ENCODE measurements around the gene DCUN1D2.

The DCUN1D2 gene

GRCh38 chr13:113419531-113420193 lies 70.8 kb downstream of the DCUN1D2 start:
- ATAC-seq (ENCODE audit: low read depth) = no peak
- peaks cover 2% of the 10 kb centered on the region for H3K36me3 Mint-ChIP-seq
- DNase-seq (ENCODE audit: low spot score in 2 of 2) = no peak
- H3K4me1 Mint-ChIP-seq = peaks cover 2% of the 10 kb centered on the region
- peaks cover 2% of the 10 kb centered on the region for H3K9me3 Mint-ChIP-seq
- H3K27me3 Mint-ChIP-seq = peaks cover 7% of the 10 kb centered on the region
- no peak overlapping the region for H3K4me3 Mint-ChIP-seq
- no peak overlapping the region for H3K27ac Mint-ChIP-seq

GRCh38 chr13:113418722-113419049 lies 71.8 kb downstream of the DCUN1D2 start:
- no peak for ATAC-seq (ENCODE audit: low read depth)
- Mint-ChIP-seq H3K9me3 (peaks cover 2% of the 10 kb centered on the region), H3K27me3 (peaks cover 6% of the 10 kb centered on the region), H3K4me3 (no peak overlapping the region), H3K36me3 (peaks cover 2% of the 10 kb centered on the region), H3K27ac (no peak overlapping the region), H3K4me1 (no peaks in the 10 kb centered on the region)
- DNase-seq (ENCODE audit: low spot score in 2 of 2) = no peak

- Mint-ChIP-seq H3K4me1 (no peaks in the 10 kb centered on the region), H3K9me3 (peaks cover 3% of the 10 kb centered on the region), H3K27ac (no peak overlapping the region), H3K4me3 (no peak overlapping the region), H3K36me3 (peaks cover 3% of the 10 kb centered on the region), H3K27me3 (peaks cover 8% of the 10 kb centered on the region)
- DNase-seq (ENCODE audit: low spot score in 2 of 2) = no peak
- no peak for ATAC-seq (ENCODE audit: low read depth)
Measured at GRCh38 chr13:113417836-113418721, 72.4 kb downstream of the DCUN1D2 start.

GRCh38 chr13:113417008-113417751 lies 73.3 kb downstream of the DCUN1D2 start:
- peaks cover 3% of the 10 kb centered on the region for H3K9me3 Mint-ChIP-seq
- peaks cover 8% of the 10 kb centered on the region for H3K27me3 Mint-ChIP-seq
- no peak overlapping the region for H3K27ac Mint-ChIP-seq
- peaks cover 4% of the 10 kb centered on the region for H3K36me3 Mint-ChIP-seq
- DNase-seq (ENCODE audit: low spot score in 2 of 2) (no peak), ATAC-seq (ENCODE audit: low read depth) (peak; percentile 67)
- no peak overlapping the region for H3K4me3 Mint-ChIP-seq
- H3K4me1 Mint-ChIP-seq = no peaks in the 10 kb centered on the region

- Mint-ChIP-seq H3K27me3 (peaks cover 8% of the 10 kb centered on the region), H3K36me3 (peaks cover 4% of the 10 kb centered on the region), H3K4me1 (no peaks in the 10 kb centered on the region), H3K9me3 (peaks cover 3% of the 10 kb centered on the region), H3K4me3 (no peak overlapping the region), H3K27ac (no peak overlapping the region)
- DNase-seq (ENCODE audit: low spot score in 2 of 2) (no peak), ATAC-seq (ENCODE audit: low read depth) (no peak)
Measured at GRCh38 chr13:113415825-113416224, 74.7 kb downstream of the DCUN1D2 start.

GRCh38 chr13:113415032-113415431 lies 75.5 kb downstream of the DCUN1D2 start:
- no peak for ATAC-seq (ENCODE audit: low read depth)
- H3K36me3 Mint-ChIP-seq = peaks cover 4% of the 10 kb centered on the region
- no peak overlapping the region for H3K4me3 Mint-ChIP-seq
- no peak overlapping the region for H3K27ac Mint-ChIP-seq
- no peaks in the 10 kb centered on the region for H3K4me1 Mint-ChIP-seq
- H3K27me3 Mint-ChIP-seq = peaks cover 8% of the 10 kb centered on the region
- no peak for DNase-seq (ENCODE audit: low spot score in 2 of 2)
- peaks cover 3% of the 10 kb centered on the region for H3K9me3 Mint-ChIP-seq

GRCh38 chr13:113414335-113414734 lies 76.2 kb downstream of the DCUN1D2 start:
- no peak for DNase-seq (ENCODE audit: low spot score in 2 of 2)
- ATAC-seq (ENCODE audit: low read depth) = no peak
- H3K4me1 Mint-ChIP-seq = no peaks in the 10 kb centered on the region
- no peak overlapping the region for H3K4me3 Mint-ChIP-seq
- peaks cover 3% of the 10 kb centered on the region for H3K9me3 Mint-ChIP-seq
- H3K27ac Mint-ChIP-seq = no peak overlapping the region
- H3K27me3 Mint-ChIP-seq = peaks cover 8% of the 10 kb centered on the region
- peaks cover 4% of the 10 kb centered on the region for H3K36me3 Mint-ChIP-seq

GRCh38 chr13:113413898-113414282 lies 76.6 kb downstream of the DCUN1D2 start:
- H3K9me3 Mint-ChIP-seq = peaks cover 2% of the 10 kb centered on the region
- H3K36me3 Mint-ChIP-seq = peaks cover 2% of the 10 kb centered on the region
- no peak overlapping the region for H3K4me3 Mint-ChIP-seq
- DNase-seq (ENCODE audit: low spot score in 2 of 2) (no peak), ATAC-seq (ENCODE audit: low read depth) (no peak)
- H3K27ac Mint-ChIP-seq = no peak overlapping the region
- H3K27me3 Mint-ChIP-seq = peaks cover 7% of the 10 kb centered on the region
- H3K4me1 Mint-ChIP-seq = no peaks in the 10 kb centered on the region

GRCh38 chr13:113413178-113413897 lies 77.2 kb downstream of the DCUN1D2 start:
- no peak overlapping the region for H3K27ac Mint-ChIP-seq
- DNase-seq (ENCODE audit: low spot score in 2 of 2) (no peak), ATAC-seq (ENCODE audit: low read depth) (no peak)
- H3K4me3 Mint-ChIP-seq = no peak overlapping the region
- H3K27me3 Mint-ChIP-seq = peaks cover 7% of the 10 kb centered on the region
- H3K36me3 Mint-ChIP-seq = peaks cover 2% of the 10 kb centered on the region
- H3K4me1 Mint-ChIP-seq = no peaks in the 10 kb centered on the region
- H3K9me3 Mint-ChIP-seq = peaks cover 2% of the 10 kb centered on the region

- peaks cover 2% of the 10 kb centered on the region for H3K36me3 Mint-ChIP-seq
- H3K27me3 Mint-ChIP-seq = peaks cover 7% of the 10 kb centered on the region
- peaks cover 2% of the 10 kb centered on the region for H3K9me3 Mint-ChIP-seq
- DNase-seq (ENCODE audit: low spot score in 2 of 2) = no peak
- no peak for ATAC-seq (ENCODE audit: low read depth)
- H3K4me3 Mint-ChIP-seq = no peak overlapping the region
- no peak overlapping the region for H3K27ac Mint-ChIP-seq
- no peaks in the 10 kb centered on the region for H3K4me1 Mint-ChIP-seq
Measured at GRCh38 chr13:113412440-113412839, 78.1 kb downstream of the DCUN1D2 start.

- no peak for DNase-seq (ENCODE audit: low spot score in 2 of 2)
- peaks cover 2% of the 10 kb centered on the region for H3K9me3 Mint-ChIP-seq
- H3K4me3 Mint-ChIP-seq = no peak overlapping the region
- H3K27ac Mint-ChIP-seq = no peak overlapping the region
- peaks cover 2% of the 10 kb centered on the region for H3K36me3 Mint-ChIP-seq
- no peaks in the 10 kb centered on the region for H3K4me1 Mint-ChIP-seq
- no peak for ATAC-seq (ENCODE audit: low read depth)
- H3K27me3 Mint-ChIP-seq = peaks cover 4% of the 10 kb centered on the region
Measured at GRCh38 chr13:113411216-113412023, 79.1 kb downstream of the DCUN1D2 start.

GRCh38 chr13:113410472-113411201 lies 79.9 kb downstream of the DCUN1D2 start:
- H3K27ac Mint-ChIP-seq = no peak overlapping the region
- no peak for ATAC-seq (ENCODE audit: low read depth)
- H3K9me3 Mint-ChIP-seq = peaks cover 2% of the 10 kb centered on the region
- no peaks in the 10 kb centered on the region for H3K4me1 Mint-ChIP-seq
- peaks cover 2% of the 10 kb centered on the region for H3K36me3 Mint-ChIP-seq
- H3K27me3 Mint-ChIP-seq = peaks cover 4% of the 10 kb centered on the region
- DNase-seq (ENCODE audit: low spot score in 2 of 2) = no peak
- no peak overlapping the region for H3K4me3 Mint-ChIP-seq

- H3K4me3 Mint-ChIP-seq = no peak overlapping the region
Measured at GRCh38 chr13:113408562-113408961, 81.9 kb downstream of the DCUN1D2 start.

More at GRCh38 chr13:113408562-113408961, 81.9 kb downstream of the DCUN1D2 start:
- Mint-ChIP-seq H3K36me3 (peaks cover 2% of the 10 kb centered on the region), H3K27me3 (peaks cover 2% of the 10 kb centered on the region), H3K4me1 (no peaks in the 10 kb centered on the region), H3K9me3 (peaks cover 2% of the 10 kb centered on the region), H3K27ac (no peak overlapping the region)
- ATAC-seq (ENCODE audit: low read depth) (no peak), DNase-seq (ENCODE audit: low spot score in 2 of 2) (no peak)
